PFSK-1 (cell line): ENCODE results near the gene CDCA7L.

Experiments
- FOXP2 ChIP-seq: optimal IDR thresholded peaks from 2 replicates; pipeline ENCODE3; 2011; ENCODE audit warnings: borderline replicate concordance, control low read depth, inconsistent platforms; ENCODE audit not compliant: insufficient read depth; ENCODE audit errors: extremely low read length, extremely low read depth
- POLR2AphosphoS5 ChIP-seq: IDR thresholded peaks from 2 replicates; pipeline ENCODE4 v1.6.1; 2012; ENCODE audit warnings: low read depth, mild to moderate bottlenecking, control low read depth, low read length, moderate library complexity
- REST ChIP-seq, 2 experiments: IDR thresholded peaks; 2 replicates each; pipeline versions ENCODE4 v1.6.1 to v1.8.0; 2011 to 2012; ENCODE audit warnings: low read depth in 2 of 2, low read length in 2 of 2, control low read depth in 1 of 2, inconsistent platforms in 1 of 2, mild to moderate bottlenecking in 1 of 2, moderate library complexity in 1 of 2; ENCODE audit not compliant: insufficient read depth in 1 of 2
- SIN3A ChIP-seq: IDR thresholded peaks from 2 replicates; pipeline ENCODE4 v1.6.1; 2012; ENCODE audit warnings: mild to moderate bottlenecking, low read length, moderate library complexity, borderline replicate concordance; ENCODE audit not compliant: insufficient read depth
- TAF1 ChIP-seq: IDR thresholded peaks from 2 replicates; pipeline ENCODE4 v1.6.1; 2012; ENCODE audit warnings: low read length, control low read depth, borderline replicate concordance; ENCODE audit not compliant: insufficient read depth

CDCA7L gene

GRCh38 chr7:21967598-21968003 lies 21.9 kb upstream of the CDCA7L start:
- TF ChIP-seq POLR2AphosphoS5, result no peak
- TF ChIP-seq FOXP2, result no peak
- TF ChIP-seq TAF1, result no peak
- no peak for TF ChIP-seq SIN3A
- TF ChIP-seq REST (IDR thresholded peaks at IDR 0.05; ENCODE audit: insufficient read depth in 1 of 2, low read depth in 2 of 2, low read length in 2 of 2), result no peak

GRCh38 chr7:21966271-21966670 lies 20.6 kb upstream of the CDCA7L start:
- TF ChIP-seq TAF1, result no peak
- TF ChIP-seq POLR2AphosphoS5, result no peak
- no peak for TF ChIP-seq FOXP2
- no peak for TF ChIP-seq REST (IDR thresholded peaks at IDR 0.05; ENCODE audit: insufficient read depth in 1 of 2, low read depth in 2 of 2, low read length in 2 of 2)
- no peak for TF ChIP-seq SIN3A

- TF ChIP-seq POLR2AphosphoS5 (no peak), FOXP2 (no peak), REST (IDR thresholded peaks at IDR 0.05; ENCODE audit: insufficient read depth in 1 of 2, low read depth in 2 of 2, low read length in 2 of 2) (no peak), SIN3A (no peak)
Measured at GRCh38 chr7:21965291-21965690, 19.6 kb upstream of the CDCA7L start.

DNA sequence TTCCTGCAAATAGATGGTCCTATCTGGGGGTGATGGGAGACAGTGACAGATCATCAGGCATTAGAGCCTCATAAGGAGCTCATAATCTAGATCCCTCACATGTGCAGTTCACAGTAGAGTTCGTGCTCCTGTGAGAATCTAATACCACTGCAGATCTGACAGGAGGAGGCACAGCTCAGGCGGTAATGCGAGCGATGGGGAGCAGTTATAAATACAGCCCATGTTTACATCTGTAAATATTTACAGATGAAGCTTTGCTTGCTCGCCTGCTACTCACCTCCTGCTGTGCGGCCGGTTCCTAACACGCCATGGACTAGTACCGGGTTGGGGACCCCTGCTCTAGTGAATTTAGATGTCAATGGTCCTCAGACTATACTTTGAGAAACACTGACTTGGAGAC lies 17.0 kb upstream of the CDCA7L start:
- TF ChIP-seq POLR2AphosphoS5 (no peak), REST (IDR thresholded peaks at IDR 0.05; ENCODE audit: insufficient read depth in 1 of 2, low read depth in 2 of 2, low read length in 2 of 2) (no peak), FOXP2 (no peak), TAF1 (no peak), SIN3A (no peak)

DNA sequence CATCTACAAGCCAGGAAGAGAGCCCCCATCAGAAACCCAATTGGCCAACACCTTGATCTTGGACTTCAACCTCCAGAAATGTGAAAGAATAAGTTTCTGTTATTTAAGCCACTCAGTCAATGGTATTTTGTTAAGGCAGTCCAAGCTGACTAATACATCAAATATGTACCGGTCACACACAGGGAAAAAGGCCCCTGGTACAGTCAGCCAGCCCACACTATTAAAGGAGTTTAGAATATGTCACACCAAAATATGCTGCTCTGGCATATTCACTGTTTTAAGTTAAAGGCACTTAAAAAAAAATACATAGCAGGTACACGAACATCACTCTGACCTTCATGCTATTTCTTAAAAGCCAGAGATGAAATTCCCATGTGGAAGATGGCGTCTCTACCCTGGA lies 15.2 kb upstream of the CDCA7L start:
- TF ChIP-seq REST (IDR thresholded peaks at IDR 0.05; ENCODE audit: insufficient read depth in 1 of 2, low read depth in 2 of 2, low read length in 2 of 2), result no peak
- TF ChIP-seq FOXP2, result no peak
- TF ChIP-seq TAF1, result no peak
- no peak for TF ChIP-seq SIN3A
- no peak for TF ChIP-seq POLR2AphosphoS5
